Cerebellar cortex (tissue), 1 donor: ENCODE results near the gene DNAJB8.

ENCODE experiments used
- DNase-seq: peaks from one replicate; pipeline ENCODE4 v3.0.0-alpha.2; 2015; ENCODE audit warnings: low spot score

Gene DNAJB8

DNA sequence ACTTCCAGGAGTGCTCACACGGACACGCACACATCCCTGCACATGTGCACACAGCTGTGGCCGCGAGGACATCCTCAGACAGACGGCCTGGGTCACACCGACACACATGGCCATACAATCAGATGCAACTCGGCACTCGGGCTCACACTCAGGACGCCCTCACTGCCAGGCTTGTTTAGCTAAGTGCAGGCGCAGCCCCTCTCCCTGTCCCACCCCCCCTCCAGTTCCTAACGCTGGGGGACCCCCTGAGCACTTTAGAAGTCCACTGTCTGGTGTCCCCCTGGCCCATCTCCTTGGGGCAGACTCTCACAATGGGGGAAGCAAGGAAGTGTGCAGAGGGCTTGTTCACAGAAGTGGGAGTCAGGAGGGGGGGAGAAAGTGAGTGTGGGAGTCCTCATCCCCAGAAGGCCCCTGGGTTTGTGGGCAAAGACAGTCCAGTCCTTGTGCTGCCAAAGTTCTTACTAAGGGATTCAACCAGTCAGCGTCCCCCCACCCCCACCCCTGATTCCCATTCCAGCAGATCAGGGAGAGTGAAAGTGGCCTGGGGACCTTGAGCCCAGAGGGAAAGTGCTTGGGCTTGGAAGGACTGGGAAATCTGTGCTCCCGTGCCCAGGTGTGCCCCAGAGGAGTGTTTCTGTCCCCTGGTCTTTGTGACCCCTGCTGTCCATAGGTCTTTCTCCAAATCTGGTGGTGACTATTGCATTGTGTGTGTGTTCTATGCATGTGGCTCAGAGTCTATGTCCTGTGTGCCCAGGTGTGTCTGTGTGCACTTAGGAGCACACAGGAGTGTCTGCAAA lies 27.1 kb upstream of the DNAJB8 start:
- DNase-seq: no peak

DNA sequence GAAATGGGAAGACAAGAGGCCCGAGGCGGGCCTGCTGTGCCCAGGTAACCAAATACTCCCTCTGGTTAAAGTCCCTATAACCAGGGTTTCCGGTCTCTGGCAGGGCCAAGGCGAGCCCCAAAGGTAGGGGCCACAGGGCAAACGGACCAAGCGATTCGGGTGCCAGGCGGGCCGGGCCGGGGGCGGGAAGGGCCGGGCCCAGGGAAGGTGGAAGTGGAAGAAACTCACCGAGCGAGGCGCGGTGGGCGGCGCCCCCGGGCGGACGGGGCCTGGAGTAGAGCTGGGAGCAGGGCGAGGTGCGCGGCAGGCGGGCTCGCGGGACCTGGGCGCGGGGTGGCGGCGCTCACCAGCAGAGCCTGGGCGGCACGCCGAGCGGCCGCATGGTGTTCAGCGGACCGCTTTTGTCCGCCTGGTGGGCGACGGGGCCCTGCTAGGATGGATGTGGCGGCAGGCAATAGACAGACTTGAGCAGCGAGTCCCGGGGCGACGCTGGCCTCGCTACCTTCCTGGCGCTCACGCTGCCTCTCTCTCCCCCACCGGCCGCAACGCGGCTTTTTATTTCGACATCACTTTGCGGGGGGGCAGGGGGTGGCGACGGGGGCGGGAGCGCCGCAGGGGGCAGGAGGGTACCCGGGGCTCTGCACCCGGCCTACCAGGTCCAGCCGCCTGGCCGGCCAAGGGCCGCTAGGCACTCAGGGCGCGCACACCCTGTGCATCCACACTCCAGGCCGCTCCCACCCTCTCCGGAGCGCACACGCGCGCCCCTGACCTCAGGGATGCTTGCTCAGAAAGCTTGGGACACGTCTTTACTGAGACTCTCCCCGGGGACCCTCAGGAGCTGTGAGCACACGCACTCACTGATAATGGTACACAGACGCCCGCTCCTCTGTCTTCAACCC lies 26.2 kb upstream of the DNAJB8 start, which contains the start of gene GATA2:
Gene GATA2 (minus strand): TSS at position 531 of the 899 bp plus-strand sequence. CDS start 6,170 bp downstream, outside the sequence.
- no peak for DNase-seq

DNA sequence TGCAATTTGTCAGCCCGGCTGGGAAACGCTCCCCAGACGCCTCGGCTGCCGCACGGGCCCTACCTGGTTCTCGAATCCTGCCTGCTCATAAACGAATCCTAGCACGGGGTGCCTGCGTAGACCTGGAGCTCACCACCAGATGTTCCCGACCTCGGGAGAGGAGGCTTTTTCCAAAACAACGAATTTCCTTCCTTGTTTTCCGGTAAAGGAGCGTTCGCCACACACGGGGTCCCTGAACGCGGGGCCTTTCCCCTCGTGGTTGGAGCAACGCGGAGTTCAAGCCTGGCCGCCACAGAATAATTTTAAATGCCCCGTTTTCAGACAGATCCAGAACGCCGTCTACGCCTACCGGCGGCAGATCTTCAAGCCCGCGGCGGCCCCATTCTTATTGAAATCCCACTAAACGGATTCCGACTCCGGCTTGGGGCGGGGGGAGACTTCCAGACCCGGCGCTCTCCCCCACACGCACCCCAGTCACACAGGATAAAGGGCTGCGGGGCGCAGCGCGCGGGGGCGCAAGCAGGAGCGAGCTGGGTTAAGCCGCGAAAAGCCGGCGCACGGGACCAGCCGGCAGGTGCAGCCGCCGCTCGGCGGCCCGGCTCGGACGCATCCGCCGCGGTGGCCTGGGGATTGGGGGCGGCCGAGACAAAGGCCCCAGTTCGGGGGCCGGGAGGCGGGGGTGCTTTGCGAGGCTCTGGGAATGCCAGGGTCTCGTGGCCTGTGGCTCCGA lies 25.4 kb upstream of the DNAJB8 start:
- DNase-seq: no peak

DNA sequence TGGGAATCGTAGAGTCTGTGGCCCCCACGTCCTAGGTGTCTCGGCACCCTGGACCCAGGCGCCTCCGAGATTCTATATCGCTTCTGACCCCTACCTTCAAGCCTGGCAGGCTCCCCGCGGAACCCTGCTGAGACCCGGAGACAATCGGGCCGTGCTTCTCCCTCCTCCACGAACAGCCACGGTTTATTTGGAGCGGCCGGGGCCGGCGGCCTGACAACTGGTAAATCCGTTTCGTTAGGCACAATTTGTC lies 24.9 kb upstream of the DNAJB8 start:
- no peak for DNase-seq

DNA sequence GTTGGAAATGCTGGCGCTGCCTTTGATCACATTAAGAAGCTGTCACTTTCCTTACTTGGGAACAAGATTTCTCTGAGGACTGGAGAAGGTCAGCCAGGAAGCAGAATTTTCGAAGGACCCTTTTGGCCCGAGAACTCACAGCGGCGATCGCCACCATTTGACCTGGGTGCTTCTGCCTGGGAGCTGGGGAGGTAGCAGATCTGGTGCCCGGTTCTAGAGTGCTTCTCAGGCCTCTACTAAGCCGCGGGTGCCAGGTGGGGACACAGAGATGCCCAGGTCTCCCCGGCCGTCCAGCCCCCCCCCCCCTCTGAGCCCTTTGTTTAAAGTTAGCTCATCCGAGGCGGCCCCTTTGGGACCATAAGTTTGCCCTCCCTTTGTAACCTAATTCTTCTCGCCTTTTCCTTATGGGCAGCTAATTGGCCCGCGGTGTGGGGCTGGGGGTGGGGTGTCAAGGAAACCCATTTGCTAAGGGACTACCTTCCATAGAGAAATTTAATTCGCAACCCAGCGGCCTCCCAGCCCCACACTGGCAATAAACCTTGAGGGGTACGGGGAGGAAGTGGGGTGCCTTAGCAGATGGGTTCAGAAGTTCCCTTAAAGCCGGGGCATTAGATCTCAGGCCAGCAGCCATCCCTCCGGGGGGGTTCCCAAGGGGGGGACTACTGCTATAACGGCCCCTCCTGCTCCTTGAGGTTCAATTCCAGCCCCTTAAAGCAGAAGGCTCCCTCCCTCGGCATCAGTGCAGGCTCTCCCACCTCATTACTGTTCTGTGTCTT lies 24.4 kb upstream of the DNAJB8 start:
- DNase-seq: no peak

DNA sequence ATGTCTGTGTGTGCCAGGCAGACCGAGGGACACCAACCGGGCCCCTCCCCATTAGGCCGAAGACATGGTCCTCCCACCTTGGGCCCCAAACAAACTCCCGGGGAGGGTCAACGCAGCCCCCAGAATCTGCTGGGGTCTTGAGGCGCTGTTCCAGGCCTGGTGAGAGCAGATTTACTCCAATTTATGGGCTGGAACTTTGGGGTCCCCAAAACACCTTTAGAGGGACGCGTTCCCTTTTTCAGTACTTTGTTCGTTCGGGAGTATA lies 23.9 kb upstream of the DNAJB8 start:
- DNase-seq: no peak

DNA sequence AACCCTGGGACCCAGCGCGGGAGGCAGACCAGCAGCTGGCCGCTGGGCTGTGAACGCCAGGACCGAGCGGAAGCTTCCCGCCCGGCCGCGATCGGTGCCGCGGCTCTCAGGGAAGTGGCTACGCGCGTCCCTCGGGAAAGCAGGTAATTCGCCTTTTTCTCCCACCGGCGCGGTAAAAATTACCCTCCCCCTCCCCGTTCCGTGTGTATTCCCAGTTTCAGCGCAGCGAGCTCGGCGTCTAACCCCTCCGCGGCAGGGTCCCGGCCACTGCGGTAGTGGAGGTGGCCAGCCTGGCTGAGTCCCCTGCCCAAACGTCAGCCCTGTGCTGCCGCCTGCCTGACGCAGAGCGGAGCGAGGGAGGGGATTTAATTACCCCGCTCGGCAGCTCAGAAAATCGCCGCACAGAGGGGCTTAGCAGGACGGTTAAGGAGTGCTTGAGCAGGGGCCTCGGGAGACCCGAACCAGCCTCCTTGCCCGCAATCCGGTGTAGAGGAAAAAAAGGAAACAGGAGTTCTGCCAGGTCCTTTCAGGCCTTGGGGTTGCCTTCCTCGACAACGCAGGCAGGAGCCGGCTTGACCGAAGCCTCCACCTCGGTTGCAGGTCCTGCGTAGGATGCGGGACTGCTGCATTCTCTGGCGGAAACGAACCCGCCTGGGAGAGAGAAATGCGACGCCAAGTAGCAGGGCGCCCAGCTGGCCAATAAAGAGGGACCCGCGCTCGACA lies 23.4 kb upstream of the DNAJB8 start:
- DNase-seq: peak; percentile 17

DNA sequence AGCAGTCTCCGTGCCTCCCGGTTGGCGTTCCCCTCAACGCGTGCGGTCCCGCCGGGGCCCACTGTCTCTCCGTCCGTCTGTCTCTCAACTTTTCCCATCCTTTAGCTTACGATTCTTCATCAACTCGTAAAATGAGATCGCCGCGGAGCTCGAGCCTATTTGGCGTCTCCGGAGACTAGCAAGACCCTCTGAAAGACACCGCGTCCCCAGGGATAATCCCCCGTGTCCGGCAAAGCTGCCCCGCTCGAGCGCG lies 22.9 kb upstream of the DNAJB8 start:
- no peak for DNase-seq

DNA sequence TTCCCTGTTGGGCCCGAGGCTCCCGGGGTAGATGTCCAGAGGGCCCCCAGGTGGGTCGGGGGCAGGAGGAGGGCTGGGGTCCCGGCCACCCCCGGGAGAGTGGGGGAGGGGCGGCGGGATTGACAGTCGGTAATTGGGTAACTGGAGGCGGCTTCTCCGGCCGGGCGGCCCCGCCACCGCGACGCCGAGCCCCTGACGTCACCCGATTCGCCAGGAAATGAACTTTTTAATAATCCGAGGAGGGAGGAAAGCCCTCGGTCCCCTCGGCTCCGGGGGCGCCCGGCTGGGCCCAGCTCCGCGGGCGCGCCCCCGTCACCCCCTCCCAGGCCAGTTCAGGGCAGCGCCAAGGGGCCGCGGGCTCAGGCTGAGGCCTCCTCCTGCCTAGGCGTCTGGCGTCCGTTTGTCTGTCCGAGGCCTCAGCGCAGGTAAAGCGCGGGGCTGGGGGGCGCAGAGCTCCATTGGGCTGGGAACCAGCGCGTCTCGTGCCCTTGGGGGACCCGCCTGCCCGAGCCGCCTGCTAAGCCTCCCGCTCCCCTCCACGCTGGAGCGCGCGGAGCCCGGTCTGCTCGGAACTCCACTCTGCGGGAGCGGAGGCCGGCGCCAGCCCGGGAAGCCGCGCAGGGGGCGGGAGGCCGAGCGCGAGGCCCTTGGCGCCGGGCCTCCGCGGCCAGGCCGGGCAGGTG lies 22.4 kb upstream of the DNAJB8 start:
- peak; percentile 64 for DNase-seq

DNA sequence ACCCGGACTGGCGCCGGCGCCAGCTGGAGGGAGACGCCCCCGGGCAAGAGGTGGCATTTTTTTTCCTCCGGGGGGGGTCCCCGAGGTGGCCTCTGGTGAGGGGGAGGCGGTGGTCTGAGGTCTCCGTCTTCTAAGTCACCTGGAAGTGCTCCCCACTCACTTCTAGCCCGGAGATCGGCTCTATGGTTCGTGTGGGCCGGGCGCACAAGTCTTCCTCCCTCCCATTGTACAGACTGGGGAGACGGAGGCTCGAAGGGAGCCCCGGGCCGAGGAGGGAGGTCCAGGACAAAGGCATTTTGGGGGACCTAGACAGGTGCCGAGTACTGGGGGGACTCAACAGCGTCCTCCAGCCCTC lies 21.9 kb upstream of the DNAJB8 start:
- peak; percentile 73 for DNase-seq

DNA sequence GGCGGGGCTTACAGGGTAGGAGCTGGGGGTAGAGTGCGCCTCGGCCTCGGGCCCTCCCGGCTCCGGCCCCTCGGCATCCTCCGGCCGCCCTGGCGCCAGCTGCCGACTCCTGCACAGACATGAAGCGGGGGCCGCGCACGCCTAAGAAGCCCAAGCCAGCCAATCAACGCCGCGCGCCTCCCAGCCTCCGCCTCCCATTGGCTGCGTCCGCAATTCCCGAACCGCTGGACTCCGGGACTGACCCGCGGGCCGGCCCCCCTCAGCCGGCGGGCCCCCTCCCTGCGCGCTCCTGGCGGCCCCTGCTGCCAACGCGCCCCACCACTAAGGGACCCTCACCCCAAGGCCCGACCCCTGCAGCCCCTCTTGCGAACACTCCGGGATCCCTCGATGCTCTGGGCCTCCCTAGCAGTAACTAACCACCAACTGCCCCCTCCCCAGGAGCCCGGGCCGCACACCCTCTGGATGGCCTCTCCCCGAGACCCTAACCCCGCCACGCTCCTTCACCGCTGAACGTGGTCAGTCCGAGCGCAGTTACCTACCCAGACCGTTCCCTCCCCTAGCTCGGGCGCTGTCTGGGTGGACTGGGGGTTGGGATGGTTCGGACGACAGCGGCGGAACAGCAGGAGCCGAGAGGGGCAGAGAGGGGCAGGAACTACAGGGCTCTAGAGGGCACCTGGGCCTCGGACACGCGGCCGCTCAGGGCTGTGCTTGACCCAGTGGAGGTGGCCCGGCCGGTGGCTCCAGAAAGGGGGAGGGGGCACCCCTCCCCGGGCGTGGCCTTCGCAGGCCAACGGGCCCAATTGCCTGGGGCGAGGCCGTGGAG lies 21.3 kb upstream of the DNAJB8 start:
- DNase-seq: peak; percentile 78

DNA sequence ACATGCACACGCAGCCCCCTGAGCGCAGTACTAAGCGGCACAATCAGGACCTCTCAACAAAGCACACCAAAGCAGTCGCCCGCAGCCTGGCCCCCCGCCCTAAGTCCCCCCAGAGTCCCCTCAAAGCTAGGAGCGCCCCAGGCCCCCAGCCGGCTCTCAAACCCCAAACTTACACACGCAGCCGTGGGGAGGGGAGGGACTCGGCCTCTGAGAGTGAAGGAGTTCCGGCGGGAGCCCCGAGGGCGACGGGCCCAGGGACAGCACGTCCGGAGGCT lies 20.8 kb upstream of the DNAJB8 start:
- DNase-seq: no peak

DNA sequence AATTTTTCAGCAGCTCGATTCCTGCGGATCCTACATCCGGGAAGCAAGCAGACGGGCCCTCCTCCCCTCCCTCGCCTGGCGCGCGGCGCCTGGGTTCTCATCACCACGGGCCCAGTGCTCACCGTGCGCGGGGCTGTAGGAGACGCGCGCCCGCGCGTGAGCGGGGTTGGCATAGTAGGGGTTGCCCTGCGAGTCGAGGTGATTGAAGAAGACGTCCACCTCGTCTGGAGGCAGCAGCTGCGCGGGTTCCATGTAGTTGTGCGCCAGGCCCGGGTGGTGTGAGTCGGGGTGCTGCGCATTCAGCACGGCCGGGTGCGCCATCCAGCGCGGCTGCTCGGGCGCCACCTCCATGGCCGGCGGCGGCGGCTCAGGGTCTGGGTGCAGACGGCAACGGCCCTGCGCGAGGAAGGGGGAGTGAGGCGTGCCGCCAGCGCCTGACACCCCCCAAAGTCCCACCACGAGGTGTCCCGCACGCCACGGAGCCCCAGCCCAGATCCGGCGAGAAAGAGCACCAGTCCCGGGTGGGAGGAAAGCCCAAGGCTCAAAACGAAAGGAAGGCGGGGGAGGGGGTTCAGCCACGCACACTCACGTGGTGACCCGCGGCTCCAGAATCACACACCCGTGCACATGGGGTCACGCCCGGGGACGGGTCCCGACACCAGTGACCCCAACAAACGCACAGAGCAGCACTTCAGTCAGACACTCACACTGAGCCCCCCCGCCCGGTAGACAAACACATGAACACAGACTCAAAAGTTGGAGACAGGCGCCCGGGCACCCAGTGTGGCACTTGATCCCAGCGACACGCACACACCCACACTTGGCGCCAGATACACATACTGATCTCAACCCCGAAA lies 20.2 kb upstream of the DNAJB8 start:
- no peak for DNase-seq

DNA sequence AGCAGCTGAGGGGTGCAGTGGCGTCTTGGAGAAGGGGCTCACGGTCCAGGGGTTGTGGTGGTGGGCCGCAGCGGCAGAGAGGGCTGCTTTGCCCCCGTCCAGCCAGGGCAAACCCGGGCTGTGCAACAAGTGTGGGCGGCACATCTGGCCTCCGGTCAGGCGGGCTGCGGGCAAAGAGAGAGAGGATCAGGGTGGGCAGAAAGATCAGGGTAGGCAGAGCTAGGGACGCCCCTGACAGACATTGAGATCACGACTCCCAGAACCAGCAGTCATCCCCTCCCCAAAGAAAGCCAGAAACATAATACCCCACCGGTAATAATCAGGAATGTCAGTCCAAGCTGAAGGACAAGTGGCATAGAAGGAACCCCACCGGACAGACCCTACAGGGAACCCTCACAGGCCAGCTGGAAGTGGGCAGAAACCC lies 19.5 kb upstream of the DNAJB8 start:
- no peak for DNase-seq

DNA sequence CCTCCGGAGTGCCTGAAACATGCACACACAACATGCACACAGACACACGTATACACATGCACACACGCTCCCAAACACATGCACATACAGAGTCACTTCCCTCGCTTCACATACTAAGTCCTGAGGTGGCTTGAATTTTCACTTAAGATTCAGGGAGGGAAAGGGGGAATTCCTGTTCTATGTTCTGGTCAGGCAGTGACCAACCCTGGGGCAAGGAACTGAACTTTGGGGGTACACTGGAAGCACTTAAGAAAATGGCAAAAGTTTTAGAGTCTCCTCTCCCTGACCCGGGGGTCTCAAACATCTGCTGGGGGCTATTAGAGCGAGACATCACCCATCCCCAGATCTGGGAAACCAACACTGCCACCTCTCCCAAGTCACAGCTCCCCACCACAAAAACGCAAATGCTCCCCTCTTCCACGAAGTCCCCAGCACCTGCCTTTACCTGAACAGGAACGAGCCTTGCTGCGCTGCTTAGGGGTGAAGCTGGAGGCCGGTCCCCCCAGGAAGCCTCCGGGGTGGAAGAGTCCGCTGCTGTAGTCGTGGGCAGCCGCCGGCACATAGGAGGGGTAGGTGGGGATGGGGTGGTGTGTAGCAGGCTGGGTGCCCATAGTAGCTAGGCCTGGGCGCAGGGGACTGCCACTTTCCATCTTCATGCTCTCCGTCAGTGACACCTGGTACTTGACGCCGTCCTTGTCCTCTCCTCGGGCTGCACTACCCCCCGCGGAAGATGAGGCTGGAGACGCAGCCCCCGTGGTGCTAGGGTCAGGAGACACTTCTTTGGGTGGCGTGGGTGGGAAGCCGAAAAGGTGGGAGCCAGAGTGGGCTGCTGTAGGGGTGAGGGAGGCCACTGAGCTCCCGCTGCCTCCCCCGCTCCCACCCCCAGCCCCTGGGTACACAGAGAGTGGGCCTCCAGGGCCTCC lies 18.9 kb upstream of the DNAJB8 start:
- no peak for DNase-seq

DNA sequence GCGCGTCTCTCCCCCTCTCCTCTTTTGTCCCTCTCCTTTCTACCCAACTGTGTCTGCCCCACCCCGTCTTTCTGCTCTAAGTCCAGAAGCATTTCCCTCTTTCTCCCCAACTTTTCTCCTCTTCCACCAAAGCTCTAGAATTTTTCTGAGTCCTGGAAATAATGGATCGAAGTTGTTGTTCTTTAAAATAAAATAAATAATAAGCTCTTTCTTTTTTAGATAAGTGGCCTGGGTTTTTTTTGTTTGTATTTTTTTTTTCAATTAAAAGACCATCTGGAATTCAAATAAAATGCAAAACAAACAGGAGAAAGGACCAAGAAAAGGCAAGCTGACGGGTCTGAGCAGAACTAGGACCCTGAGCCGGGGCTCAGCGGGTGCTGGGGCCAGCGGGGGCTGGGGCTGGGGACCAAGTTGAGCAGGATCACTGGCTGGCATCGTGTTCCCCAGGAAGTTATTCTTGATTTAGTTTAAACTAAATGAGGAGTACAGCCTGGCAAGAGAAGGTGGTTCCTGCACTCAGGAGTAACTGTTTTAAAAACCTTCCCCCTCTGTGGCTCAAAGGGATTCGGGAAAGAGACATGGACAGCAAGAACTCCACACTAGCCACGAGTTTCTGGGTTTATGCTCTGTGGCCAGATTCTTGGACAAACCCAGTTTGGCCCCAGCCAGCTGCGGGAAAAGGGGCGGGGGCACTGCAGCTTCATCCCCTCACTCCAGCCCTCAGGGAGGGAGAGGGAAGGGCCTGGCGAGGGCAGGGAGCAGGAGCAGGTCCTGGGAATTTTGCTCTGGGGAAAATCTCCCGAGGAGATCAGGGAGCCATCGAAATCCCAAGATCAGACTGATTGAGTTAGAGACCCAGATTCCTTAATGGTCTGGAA lies 18.0 kb upstream of the DNAJB8 start:
- no peak for DNase-seq

DNA sequence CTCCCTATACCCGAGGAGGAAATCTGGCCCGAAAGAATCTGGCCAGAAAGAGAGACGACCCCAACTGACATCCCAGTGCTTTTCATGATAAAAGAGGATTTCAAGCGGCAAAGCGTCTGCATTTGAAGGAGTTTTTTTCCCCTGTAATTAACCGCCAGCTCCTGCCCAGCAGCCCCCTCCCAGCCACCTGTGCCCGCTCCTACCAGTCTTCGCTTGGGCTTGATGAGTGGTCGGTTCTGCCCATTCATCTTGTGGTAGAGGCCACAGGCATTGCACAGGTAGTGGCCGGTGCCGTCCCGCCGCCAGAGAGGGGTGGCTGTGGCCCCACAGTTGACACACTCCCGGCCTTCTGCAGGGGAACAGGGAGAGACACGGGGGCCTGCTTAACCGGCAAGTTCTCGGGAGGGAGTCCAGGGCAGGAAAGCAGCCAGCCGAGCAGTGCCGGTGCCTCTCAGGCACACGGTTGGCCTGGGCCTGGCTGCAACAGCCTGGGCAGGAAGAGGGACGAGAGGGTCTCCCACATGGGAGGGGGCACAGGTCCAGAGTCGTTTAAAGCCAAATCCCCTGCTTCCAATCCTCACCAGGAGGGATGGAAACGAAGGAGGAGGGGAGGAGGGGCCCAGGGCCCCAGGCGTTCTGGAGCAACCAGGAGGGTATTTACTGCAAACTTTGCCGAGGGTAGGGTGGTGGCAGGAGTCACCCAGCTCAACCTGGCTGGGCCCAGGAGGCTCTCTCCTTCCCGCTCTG lies 17.1 kb upstream of the DNAJB8 start:
- no peak for DNase-seq
